HS-27A (cell line): ENCODE results near the gene RAD9B.
A peak's percentile ranks its signal among the peaks of the same experiment; 100 is the strongest.
"Not testable (repeated sequence)": the region's sequence is repeated elsewhere in the genome, so short reads cannot be mapped to it uniquely, and the experiment has no call there.

Experiments used
- DNase-seq: peaks from one replicate; pipeline ENCODE4 v3.0.0-alpha.2; 2012; ENCODE audit warnings: low read depth, missing footprints

RAD9B gene

DNA sequence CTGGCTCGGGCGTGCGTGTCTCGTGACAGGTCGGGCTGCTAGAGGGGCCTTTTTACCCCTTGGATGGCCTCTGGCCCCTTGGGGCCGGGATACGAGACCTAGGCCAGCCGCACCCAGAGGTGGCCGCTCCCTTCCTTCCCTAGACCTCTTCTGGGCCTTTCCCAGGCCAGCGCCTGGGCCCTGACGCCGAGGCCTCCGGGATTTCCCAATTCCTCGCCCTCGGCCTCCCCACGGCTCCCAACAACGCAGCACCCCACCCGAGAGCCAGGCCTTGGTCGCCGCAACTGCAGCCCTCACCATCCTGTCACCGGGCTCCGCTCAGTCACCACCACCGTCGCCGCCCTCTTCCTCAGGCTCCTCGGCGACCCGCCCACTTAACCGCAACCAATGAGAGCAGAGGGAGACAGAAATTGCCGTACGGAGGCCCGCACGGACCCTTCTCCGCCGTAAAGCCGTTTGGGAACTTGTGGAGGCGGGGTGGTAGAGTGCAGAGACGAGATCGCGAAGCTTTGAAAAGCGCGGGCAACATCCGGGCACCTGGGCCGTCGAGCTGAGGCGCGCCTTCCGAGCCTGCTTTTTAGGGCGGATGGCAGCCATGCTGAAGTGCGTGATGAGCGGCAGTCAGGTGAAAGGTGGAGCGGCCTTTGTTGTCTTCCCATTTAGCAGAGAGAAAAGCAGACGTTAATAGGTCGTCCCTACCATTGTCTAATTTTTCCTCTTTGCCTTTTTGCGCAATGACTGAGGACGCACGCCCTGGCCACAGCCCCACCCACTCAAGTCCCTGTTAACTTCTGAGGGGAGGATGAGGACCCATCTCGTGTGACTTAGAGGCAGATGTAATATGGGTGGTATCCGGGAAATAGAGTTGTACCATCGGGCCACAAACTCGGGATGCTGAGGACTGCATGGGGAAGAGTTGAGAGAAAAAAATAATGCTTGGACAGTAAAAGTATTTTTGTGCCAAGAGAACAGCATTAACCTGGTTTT lies at the start of gene RAD9B, which contains the start of gene VPS29:
TSS of gene RAD9B (plus strand) at position 580 of the 987 bp plus-strand sequence. CDS start at position 587, 7 bp downstream.
TSS of gene VPS29 (minus strand) at position 360 of the 987 bp plus-strand sequence. CDS start at position 300, 60 bp downstream.
- DNase-seq, result peak; percentile 92

DNA sequence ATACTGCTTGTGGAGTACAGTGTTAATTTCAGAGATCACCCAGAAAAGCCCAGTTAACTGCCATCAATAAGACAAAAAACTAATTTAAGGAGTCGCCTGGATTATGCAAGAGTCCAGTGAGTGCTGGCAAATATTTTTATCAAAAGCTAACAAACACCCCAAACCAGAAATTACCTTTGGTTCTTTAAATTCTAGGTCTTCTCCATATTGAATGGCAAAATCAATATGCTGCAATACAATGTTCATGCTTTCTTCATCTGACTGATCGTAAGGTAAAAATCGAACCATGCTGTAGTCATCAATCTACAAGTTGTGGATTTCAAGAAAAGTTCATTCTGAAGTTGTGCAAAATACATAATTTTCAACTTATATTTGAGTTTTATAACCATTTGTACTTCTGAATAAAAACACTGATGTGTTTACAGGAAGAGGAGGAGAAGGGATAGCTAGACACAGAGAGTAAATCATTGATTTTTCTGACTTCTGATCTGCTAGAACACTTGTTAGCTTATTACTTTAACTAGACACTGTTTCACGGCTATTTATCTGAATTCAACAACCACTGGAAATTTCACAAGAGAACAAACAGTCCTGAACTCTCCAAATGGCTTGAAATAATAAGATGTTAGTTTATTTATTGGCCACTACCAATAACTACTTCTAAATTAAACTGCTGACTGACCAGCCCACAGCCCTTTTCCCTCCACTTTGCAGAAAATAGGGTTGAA lies 48.4 kb upstream of the RAD9B start:
- DNase-seq, result no peak

DNA sequence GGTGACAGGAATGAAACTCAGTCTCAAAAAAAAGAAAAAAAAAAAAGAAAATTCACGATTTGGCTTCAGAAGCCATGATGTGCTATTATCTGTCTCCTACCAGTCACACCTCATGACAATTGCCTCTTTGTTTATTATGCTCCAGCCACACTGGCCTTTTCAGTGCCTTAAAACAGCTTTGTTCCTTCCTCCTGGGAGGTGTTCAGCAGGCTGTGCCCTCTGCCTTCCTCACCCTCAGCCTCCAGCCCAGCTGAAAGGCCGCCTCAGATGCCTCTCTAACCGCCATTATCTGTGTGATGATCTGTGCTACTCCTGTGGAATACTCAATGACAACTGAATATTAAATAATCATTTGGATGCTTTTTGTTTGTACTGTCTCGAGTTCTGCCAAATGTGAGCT lies 43.4 kb upstream of the RAD9B start:
- DNase-seq, result no peak

DNA sequence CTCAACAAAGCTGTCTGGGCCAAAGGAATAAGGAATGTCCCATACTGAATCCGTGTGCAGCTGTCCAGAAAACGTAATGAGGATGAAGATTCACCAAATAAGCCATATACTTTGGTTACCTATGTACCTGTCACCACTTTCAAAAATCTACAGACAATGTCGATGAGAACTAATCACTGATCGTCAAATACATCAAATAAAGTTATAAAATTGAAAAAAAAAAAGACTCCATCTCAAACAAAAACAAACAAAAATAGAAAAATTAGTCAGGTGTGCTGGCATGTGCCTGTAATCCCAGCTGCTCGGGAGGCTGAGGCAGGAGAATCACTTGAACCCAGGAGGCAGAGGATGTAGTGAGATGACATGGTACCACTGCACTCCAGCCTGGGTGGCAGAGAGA lies 40.9 kb upstream of the RAD9B start:
- not testable (repeated sequence) for DNase-seq

DNA sequence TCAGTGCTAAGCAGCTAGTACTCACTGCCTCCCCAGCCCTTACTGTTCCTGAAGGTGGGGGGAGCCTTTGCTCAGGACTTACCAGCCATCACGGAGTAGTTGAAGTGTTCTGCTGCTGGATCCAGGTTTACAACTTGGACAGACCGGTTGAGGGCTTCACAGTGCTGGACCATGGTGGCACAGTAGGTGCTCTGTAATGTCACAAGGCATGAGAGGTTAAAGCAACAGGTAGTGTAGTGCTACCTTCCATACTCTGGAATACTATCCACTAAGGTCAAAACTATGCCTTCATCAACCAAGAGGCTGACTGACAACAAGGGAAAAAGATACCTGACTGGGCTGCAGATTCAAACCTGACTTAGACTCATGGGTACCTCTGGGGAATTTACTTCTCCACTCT lies 37.1 kb upstream of the RAD9B start:
- DNase-seq, result no peak

DNA sequence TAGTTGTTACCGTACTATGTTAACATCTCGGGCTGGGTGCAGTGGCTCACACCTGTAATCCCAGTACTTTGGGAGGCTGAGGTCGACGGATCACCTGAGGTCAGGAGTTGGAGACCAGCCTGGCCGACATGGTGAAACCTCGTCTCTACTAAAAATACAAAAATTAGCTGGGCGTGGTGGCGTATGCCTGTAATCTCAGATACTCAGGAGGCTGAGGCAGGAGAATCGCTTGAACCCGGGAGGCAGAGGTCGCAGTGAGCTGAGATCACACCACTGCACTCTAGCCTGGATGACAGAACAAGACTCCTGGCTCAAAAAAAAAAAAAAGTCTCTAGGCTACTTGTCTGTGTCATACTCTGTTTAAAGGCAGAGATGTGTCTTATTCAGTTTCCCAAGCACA lies 36.4 kb upstream of the RAD9B start:
- not testable (repeated sequence) for DNase-seq

DNA sequence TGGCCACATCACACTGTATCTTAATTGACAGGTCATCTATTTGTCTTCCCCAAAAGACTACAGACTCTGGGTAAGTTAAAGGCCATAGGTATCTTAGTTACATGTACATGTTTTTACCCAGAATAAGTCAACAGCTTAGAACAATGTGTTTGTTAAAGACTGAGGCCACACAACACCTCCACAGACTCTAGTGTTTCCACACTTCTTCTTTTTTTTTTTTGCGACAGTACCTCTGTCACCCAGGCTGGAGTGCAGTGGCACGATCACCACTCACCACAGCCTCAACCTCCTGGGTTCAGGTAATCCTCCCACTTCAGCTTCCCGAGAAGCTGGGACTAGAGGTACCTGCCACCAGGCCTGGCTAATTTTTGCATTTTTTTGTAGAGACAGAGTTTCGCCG lies 35.3 kb upstream of the RAD9B start:
- no peak for DNase-seq

DNA sequence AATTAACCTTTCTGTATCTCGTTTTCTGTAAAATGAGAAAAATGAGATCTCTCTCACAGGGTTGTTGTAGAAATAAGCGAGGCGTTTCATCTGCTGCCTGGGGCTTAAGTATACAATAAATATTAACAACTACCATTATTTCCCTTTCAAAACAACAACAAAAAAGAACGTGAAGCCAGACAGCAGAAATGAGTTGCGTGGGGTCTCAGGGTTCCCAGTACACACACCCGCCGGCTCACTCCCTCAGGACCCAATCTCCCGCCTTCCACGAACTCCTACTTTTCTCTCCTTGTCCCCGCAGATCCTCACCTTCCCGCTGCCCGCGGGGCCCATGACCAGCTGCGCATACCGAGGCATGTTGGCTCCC lies 34.3 kb upstream of the RAD9B start:
- no peak for DNase-seq

DNA sequence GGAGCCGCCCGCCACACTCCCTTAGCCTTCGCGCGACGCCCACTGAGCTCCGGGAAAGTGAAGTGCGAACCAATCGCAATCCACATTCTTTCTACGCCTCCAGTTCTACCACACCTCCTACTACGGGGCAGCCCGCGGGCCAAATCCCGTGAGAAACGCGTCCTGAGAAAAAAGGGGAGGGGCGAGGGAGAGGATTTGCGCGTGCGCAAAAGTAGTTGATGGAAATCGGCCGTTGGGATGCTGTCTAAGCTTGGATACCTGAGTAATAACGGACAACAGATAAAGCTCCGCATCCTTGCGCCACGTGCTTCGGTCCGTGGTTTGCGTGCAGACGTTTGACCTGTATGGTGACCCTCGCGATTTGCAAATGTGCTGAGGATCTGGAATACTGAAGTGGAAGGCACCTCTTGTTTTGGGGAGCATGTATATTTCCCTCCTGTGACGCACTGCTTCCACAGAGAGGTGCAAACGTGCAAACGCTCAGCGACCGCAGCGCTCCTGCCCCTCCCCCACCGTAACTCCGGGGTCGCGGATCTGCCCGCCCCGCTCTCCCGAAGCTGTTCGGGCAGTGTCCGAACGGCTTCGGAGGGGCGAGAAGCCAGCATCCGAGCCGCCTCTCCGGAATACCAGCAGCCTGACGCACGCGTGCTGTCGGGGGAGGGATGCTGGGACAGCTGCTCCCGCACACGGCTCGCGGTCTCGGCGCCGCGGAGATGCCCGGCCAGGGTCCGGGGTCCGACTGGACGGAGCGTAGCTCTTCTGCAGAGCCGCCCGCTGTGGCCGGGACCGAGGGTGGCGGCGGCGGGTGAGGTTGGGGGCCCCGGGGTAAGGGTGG lies 33.7 kb upstream of the RAD9B start, which contains the start of the genes FAM216A and GPN3:
TSS of gene FAM216A (plus strand) at position 632 of the 835 bp plus-strand sequence. CDS start at position 663, 31 bp downstream.
TSS of gene GPN3 (minus strand) at position 44 of the 835 bp plus-strand sequence. CDS start 54 bp downstream, outside the sequence.
- DNase-seq, result peak; percentile 95

DNA sequence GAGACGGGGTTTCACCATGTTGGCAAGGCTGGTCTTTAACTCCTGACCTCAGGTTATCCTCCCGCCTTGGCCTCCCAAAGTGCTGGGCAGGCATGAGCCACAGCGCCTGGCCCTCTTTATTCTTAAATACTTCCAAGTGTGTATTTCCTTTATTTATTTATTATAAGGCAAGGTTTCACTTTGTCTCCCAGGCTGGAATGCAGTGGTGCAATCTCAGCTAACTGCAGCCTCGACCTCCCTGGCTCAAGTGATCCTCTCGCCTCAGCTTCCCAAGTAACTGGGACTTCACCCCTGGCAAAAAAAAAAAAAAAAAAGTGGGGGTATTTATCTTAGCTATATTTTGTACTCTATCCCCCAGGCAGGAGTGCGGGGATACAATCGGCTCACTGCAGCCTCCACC lies 26.7 kb upstream of the RAD9B start:
- DNase-seq, result no peak

DNA sequence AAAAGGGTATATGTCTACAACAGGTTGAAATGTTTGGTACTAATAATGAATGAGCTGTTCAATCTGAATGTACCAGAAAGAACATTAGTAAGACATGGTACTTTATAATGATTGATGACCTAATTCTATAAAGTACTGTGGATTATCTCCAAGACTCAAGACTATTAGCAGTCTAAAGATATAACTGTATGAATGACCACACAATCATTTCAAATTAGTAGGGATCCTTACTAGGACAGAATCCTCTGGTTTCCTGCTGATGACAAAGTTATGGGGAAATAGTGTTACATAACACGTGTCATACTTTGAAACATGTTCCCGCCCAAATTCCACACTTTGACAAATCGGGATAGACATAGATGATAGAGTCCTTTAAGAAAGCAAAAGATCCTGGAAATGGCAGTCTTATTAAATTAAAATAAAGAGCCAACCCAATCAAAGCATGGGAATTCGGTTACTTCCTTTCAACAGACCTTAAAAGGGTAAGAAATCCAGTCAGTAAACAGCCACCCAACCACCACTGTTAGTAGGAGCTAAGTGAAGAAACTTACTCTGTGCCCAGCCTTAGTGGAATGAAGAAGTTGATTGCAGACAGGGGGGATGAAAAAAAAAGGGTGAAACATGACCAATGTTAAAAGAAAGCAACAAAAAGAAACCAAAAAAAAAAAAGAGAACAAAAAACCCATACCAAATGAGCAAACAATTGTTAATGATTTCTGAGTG lies 3.0 kb upstream of the RAD9B start:
- no peak for DNase-seq

DNA sequence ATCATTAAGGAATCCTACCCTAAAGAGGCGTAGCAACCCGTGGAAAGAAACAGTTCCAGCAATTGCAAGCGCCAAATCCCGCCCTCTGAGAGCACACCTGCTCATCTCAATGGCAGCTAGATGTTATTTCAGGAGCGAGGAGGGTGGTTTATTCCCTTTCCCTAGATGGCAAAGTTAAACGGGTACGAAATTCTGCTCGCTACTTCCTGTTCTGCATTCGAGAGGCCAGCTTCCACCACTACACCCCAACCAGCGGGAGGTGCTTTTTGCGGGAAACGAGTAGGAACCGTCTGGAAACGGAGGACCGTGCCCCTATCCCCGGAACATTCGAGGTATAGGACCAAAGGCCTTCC lies 756 bp upstream of the RAD9B start:
- peak; percentile 49 for DNase-seq

DNA sequence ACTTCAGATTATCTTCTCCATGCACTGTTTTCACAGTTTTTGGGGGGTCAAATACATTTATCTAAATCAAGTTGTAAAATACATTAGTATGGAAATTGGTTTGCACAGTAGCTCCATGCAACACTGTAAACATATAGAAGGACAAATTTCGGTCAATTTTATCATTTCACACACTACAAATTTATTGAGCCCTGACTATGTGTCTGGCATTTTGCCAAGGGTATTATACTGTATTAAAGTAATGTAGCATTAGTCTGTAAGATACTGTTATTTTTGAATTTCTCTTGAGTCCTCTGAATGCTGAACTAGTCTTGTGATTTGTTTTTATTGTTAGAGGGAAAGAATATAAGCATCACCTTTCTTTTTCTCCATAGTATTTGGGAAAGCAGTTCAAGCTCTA lies 1.3 kb downstream of the RAD9B start:
- DNase-seq, result no peak

DNA sequence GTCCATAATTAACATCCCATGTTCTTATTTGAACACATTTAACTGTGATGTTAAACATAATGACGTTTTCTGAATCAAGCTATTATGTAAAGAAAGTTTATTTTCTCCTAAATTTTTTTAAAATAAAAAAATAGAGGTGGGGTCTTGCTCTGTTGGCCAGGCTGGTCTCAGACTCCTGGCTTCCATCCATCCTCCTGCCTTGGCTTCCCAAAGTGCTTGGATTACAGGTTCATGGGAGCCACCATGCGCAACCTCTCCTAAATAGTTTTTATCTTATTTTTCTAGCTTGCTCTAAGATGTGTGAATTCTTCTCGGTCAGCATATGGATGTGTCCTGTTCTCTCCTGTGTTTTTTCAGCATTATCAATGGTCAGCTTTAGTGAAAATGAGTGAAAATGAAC lies 3.2 kb downstream of the RAD9B start:
- no peak for DNase-seq

DNA sequence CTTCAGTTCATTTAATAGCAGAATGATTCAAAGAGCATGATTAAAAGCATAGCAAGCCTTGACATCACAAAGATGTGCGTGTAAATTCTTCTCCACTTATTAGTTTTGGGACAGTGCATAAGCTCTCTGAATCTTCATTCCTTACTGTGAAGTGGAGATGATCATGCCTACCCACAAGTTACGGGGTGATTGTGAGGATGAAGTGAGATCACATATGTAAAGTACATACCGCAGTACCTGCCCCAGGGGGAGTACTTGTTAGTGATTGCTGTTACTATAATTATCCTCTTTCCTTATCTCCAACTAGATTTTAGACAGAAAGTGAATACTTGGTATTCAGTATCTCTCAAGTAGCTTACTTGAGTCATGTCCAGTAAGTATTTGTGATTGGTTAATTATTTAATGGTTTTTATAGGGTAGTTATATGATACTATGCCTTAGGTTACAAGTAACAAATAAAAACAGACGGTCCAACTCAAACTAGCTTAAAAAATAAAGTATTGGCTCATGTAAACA lies 6.0 kb downstream of the RAD9B start:
- no peak for DNase-seq

DNA sequence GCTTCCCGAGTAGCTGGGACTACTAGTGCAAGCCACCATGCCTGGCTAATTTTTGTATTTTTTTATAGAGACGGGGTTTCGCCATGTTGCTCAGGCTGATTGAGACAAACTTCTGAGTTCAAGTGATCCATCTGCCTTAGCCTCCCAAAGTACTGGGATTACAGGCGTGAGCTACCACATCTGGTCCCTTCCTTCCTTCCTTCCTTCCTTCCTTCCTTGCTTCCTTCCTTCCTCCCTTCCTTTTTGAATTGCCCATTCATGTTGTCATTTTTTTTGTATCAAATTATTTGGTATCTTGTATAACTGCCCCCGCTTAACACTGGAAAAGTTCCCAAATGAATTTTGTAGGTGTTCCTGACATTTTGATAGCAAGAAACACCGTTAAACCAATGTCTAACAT lies 11.7 kb downstream of the RAD9B start:
- DNase-seq, result no peak

DNA sequence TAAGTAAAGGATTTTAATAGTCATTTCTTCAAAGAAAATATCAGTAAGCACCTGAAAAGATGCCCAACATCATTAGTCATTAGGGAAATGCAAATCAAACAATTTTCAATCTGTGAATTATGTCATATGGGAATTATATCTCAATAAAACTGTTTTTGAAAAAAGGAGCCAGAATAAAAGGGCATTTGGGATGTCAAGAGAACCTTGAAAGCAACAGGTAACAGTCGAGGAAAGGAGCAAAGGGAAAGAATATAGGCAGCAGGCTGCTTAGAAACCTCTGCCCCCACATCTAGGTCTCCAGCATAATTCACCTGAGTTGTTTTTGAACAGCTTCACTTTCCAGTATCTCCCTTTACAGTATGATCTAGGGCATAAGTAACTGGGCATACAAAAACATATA lies 12.2 kb downstream of the RAD9B start:
- DNase-seq, result no peak

DNA sequence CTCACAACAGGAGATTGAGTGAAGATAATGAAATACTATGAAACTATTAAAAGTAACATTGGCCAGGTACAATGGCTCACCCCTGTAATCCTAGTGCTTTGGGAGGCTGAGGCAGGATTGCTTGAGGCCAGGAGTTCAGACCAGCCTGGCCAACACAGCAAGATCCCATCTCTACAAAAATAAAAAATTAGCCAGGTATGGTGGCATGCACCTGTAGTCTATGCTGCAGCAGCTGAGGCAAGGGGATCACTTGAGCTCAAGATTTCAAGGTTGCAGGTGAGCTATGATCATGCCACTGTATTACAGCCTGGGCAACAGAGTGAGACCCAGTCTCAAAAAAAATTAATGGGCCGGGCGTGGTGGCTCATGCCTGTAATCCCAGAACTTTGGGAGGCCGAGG lies 14.9 kb downstream of the RAD9B start:
- no peak for DNase-seq

DNA sequence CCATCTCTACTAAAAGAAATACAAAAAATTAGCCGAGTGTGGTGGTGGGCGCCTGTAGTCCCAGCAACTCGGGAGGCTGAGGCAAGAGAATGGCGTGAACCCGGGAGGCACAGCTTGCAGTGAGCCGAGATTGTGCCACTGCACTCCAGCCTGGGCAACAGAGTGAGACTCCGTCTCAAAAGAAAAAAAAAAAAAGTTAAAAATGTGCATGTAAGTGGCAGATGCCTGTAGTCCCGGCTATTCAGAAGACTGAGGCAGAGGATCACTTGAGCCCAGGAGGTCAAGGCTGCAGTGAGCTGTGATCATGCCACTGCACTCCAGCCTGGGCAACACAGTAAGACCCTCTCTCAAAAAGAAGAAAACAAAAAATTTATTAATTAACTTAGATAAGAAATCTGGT lies 15.9 kb downstream of the RAD9B start:
- DNase-seq, result not testable (repeated sequence)

DNA sequence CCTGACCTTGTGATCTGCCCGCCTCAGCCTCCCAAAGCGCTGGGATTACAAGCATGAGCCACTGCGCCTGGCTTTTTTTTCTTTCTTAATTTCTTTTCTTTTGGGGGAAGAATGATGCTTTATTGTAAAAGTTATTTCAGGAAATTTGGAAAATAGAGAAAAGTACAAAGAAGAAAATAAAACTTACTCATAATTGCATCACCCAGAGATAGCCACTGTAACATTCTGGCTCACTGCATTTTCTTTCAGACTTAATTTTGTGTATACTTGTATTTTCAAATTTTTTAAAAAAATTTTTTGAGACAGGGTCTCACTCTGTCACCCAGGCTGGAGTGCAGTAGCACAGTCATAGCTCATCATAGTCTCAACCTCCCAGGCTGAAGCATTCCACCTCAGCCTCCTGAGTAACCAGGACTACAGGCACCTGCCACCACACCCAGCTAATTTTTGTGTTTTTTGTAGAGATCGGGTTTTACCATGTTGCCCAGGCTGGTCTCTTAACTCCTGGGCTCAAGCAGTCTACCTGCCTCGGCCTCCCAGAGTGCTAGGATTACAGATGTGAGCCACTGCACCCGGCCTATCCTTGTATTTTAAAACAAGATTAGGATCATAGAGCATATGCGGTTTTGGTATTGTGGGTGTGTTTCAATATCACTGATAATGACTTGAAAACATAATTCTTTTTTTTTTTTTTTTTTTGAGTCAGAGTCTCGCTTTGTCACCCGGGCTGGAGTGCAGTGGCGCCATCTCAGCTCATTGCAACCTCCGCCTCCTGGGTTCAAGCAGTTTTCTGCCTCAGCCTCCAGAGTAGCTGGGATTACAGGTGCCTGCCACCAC lies 19.0 kb downstream of the RAD9B start:
- DNase-seq, result not testable (repeated sequence)
